GM21526 (cell line): ENCODE results near the gene LRMDA.

ENCODE experiments used
- ATAC-seq: cut with Tn5 transposase; IDR thresholded peaks from one replicate; pipeline ENCODE4 v1.9.1; 2021; ENCODE audit warnings: moderate library complexity; ENCODE audit not compliant: unreplicated experiment, low FRiP score

The LRMDA gene

GRCh38 chr10:76422769-76423168, 991.3 kb downstream of the LRMDA start:
- no peak for ATAC-seq

GRCh38 chr10:76428551-76429367, 997.3 kb downstream of the LRMDA start:
- no peak for ATAC-seq

- no peak for ATAC-seq
Observed at GRCh38 chr10:76429368-76430060, 998.1 kb downstream of the LRMDA start.

GRCh38 chr10:76430061-76430645, 998.7 kb downstream of the LRMDA start:
- no peak for ATAC-seq

- no peak for ATAC-seq
Observed at GRCh38 chr10:76432016-76433012, 1000.9 kb downstream of the LRMDA start.

- ATAC-seq: no peak
Observed at GRCh38 chr10:76433161-76434005, 1002.0 kb downstream of the LRMDA start.

- no peak for ATAC-seq
Observed at GRCh38 chr10:76435157-76435556, 1003.7 kb downstream of the LRMDA start.

- no peak for ATAC-seq
Observed at GRCh38 chr10:76436401-76436811, 1005.0 kb downstream of the LRMDA start.

- ATAC-seq: no peak
Observed at GRCh38 chr10:76436981-76437380, 1005.6 kb downstream of the LRMDA start.

- no peak for ATAC-seq
Observed at GRCh38 chr10:76440426-76440825, 1009.0 kb downstream of the LRMDA start.

- ATAC-seq: no peak
Observed at GRCh38 chr10:76442113-76442512, 1010.7 kb downstream of the LRMDA start.

- ATAC-seq: no peak
Observed at GRCh38 chr10:76444034-76444800, 1012.8 kb downstream of the LRMDA start.

GRCh38 chr10:76447578-76447977, 1016.2 kb downstream of the LRMDA start:
- ATAC-seq: no peak

GRCh38 chr10:76451911-76452310, 1020.5 kb downstream of the LRMDA start:
- no peak for ATAC-seq

- no peak for ATAC-seq
Observed at GRCh38 chr10:76453332-76453731, 1021.9 kb downstream of the LRMDA start.

- ATAC-seq: no peak
Observed at GRCh38 chr10:76453997-76454396, 1022.6 kb downstream of the LRMDA start.

- no peak for ATAC-seq
Observed at GRCh38 chr10:76454506-76455140, 1023.2 kb downstream of the LRMDA start.

GRCh38 chr10:76456197-76456596, 1024.8 kb downstream of the LRMDA start:
- ATAC-seq: no peak
